ENCODE results near the gene HEMGN.
A peak's percentile ranks its signal among the peaks of the same experiment; 100 is the strongest.

DNA sequence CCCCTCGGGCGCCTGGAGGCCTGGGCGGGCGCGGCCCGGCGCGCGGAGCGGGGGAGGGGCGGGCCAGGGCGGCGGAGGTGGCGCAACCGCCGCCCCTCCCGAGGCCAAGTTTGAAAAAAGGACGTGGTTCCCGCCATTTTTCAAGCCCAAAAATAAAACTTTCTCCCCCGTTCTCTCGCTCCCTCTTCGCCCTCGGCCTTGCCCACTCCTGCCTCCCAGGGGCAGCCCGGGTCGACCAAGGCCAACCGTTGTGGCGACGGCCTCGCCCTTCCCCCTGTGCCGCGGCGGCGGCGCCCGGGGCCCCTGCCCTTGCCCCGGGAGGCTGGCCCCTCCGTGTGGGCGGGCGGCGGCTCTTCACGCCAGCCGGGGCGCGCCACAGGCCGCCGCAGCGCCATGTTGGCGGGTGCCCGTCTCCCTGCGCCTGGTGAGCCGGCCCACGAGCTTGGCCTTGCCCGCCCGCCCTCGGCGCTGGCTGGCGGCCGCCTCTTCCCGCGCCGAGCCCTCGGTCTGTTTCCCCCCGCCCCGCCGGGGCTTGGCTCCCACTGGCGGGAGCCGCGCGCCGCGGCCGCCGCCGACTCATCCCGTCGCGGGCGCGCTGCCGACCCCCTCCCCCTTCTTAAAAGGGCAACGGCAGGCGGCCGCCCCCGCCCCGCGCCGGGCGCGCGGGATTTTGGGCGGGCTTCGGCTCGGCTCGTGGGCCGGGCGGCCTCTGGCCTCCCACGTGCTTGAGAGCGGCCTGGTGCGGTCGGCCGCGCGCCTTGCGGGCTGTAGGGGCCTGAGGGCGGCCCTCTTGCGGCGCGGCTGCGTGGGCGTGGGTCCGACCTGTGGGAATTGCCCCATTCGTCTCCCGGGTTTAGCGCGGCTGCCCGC lies 46.5 kb upstream of the HEMGN start:
- TF ChIP-seq, protein P1, sequence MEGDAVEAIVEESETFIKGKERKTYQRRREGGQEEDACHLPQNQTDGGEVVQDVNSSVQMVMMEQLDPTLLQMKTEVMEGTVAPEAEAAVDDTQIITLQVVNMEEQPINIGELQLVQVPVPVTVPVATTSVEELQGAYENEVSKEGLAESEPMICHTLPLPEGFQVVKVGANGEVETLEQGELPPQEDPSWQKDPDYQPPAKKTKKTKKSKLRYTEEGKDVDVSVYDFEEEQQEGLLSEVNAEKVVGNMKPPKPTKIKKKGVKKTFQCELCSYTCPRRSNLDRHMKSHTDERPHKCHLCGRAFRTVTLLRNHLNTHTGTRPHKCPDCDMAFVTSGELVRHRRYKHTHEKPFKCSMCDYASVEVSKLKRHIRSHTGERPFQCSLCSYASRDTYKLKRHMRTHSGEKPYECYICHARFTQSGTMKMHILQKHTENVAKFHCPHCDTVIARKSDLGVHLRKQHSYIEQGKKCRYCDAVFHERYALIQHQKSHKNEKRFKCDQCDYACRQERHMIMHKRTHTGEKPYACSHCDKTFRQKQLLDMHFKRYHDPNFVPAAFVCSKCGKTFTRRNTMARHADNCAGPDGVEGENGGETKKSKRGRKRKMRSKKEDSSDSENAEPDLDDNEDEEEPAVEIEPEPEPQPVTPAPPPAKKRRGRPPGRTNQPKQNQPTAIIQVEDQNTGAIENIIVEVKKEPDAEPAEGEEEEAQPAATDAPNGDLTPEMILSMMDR (IDR thresholded peaks at IDR 0.05) = peak in 2 of 4 donors; percentile 4 to 13
- peak; percentile 81 for TF ChIP-seq POLR2A (IDR thresholded peaks at IDR 0.05)

Data from right lobe of liver (tissue), 4 donors.